HepG2 (cell line): ENCODE data around the gene CMIP. TPM values are rescaled to one million over a fixed set of nuclear protein-coding genes. Genes with fewer than 3 reads are reported as not detected.

Experiments used
- ASH2L ChIP-seq: fragments of 300-600, 200-600 bp; sonication (generic); IDR thresholded peaks from 2 replicates; pipeline ENCODE4 v1.7.0; 2017; ENCODE audit warnings: low read depth, mild to moderate bottlenecking, moderate library complexity, mixed read lengths, low read length; ENCODE audit not compliant: insufficient read length
- CAMTA2 ChIP-seq: sonication (generic); formaldehyde crosslinking; IDR thresholded peaks from 2 replicates; pipeline ENCODE4 v1.4.0; 2020; ENCODE audit warnings: mild to moderate bottlenecking, missing genetic modification reagents, borderline replicate concordance
- ERF ChIP-seq: IDR thresholded peaks from 2 replicates; pipeline ENCODE4 v1.6.1; 2018; ENCODE audit warnings: missing biosample characterization, missing genetic modification reagents
- ESRRA ChIP-seq: sonication (generic); formaldehyde crosslinking; IDR thresholded peaks from 2 replicates; pipeline ENCODE4 v1.5.1; 2020; ENCODE audit warnings: mild to moderate bottlenecking, low read depth, missing genetic modification reagents
- IRF2 ChIP-seq: IDR thresholded peaks from 2 replicates; pipeline ENCODE4 v1.6.1; 2018; ENCODE audit warnings: missing genetic modification reagents, missing compliant biosample characterization
- JUNB ChIP-seq: sonication (generic); formaldehyde crosslinking; IDR thresholded peaks from 2 replicates; pipeline ENCODE4 v1.8.0; 2022; ENCODE audit warnings: missing genetic modification reagents, mild to moderate bottlenecking, borderline replicate concordance
- NBN ChIP-seq: fragments of 450-650 bp; conservative IDR thresholded peaks from 2 replicates; pipeline ENCODE4 v1.6.1; 2017
- SAP130 ChIP-seq: IDR thresholded peaks from 2 replicates; pipeline ENCODE4 v1.6.1; 2016; ENCODE audit warnings: low read depth
- SCMH1 ChIP-seq: sonication (generic); formaldehyde crosslinking; IDR thresholded peaks from 2 replicates; pipeline ENCODE4 v1.9.0; 2021; ENCODE audit warnings: missing genetic modification reagents, mild to moderate bottlenecking, borderline replicate concordance
- SRSF4 ChIP-seq: fragments of 200-400 bp; formaldehyde crosslinking; IDR thresholded peaks from one replicate; pipeline ENCODE4 v1.6.1; 2018; ENCODE audit warnings: mild to moderate bottlenecking, low read depth, low read length, moderate library complexity; ENCODE audit not compliant: poor library complexity, severe bottlenecking
- XBP1 ChIP-seq: sonication (generic); formaldehyde crosslinking; IDR thresholded peaks from 2 replicates; pipeline ENCODE4 v1.5.0; 2020; ENCODE audit warnings: missing genetic modification reagents
- ZFP36L2 ChIP-seq: sonication (generic); formaldehyde crosslinking; IDR thresholded peaks from 2 replicates; pipeline ENCODE4 v1.4.0; 2020; ENCODE audit warnings: missing genetic modification reagents
- ZFP37 ChIP-seq: sonication (generic); formaldehyde crosslinking; IDR thresholded peaks from 2 replicates; pipeline ENCODE4 v1.4.0; 2020; ENCODE audit warnings: missing genetic modification reagents, borderline replicate concordance
- ZNF441 ChIP-seq: sonication (generic); formaldehyde crosslinking; IDR thresholded peaks from 2 replicates; pipeline ENCODE4 v1.7.0; 2021; ENCODE audit warnings: missing genetic modification reagents, borderline replicate concordance
- polyA plus RNA-seq, 8 experiments: library from polyadenylated mRNA; depleted of rRNA in 3 of 8; stranded (reverse) in 7 of 8; unstranded in 1 of 8; fragments of >200 nt; fragmentation: Illumina TruSeq in 4 of 8; extraction: Trizol in 4 of 8; gene quantifications; 2 replicates each; pipeline versions ENCODE4 v1.2.1 to v1.2.3, GENCODE V29; 2011 to 2016; ENCODE audit warnings: low read depth in 4 of 8, missing spikeins in 1 of 8, mixed read lengths in 1 of 8; ENCODE audit not compliant: insufficient read depth in 1 of 8
- total RNA-seq, 5 experiments: library from RNA; depleted of rRNA; stranded (reverse); fragments of >200 nt; fragmentation: Illumina TruSeq; extraction: Trizol; gene quantifications; 2 replicates each; pipeline ENCODE4 v1.2.3, GENCODE V29; 2016; ENCODE audit warnings: low read depth in 1 of 5
- TF ChIP-seq, protein P1 (sequence below): sonication (generic); formaldehyde crosslinking; IDR thresholded peaks from 2 replicates; pipeline ENCODE4 v1.4.0; 2020; ENCODE audit warnings: missing genetic modification reagents
- TF ChIP-seq, protein P2 (sequence below): sonication (generic); formaldehyde crosslinking; IDR thresholded peaks from 2 replicates; pipeline ENCODE4 v1.4.0; 2020; ENCODE audit warnings: missing genetic modification reagents
- TF ChIP-seq, protein P3 (sequence below), 2 experiments: IDR thresholded peaks; 2 replicates each; pipeline ENCODE4 v1.6.1; 2011 to 2012; ENCODE audit warnings: low read length in 2 of 2, borderline replicate concordance in 1 of 2, low read depth in 1 of 2, mild to moderate bottlenecking in 1 of 2, moderate library complexity in 1 of 2
- TF ChIP-seq, protein P4 (sequence below), 2 experiments: fragments of 450-650 bp in 1 of 2; sonication (generic) in 1 of 2; formaldehyde crosslinking; IDR thresholded peaks; 2 replicates each; pipeline versions ENCODE4 v1.5.0 to v1.8.0; 2020 to 2022; ENCODE audit warnings: mild to moderate bottlenecking in 1 of 2, missing genetic modification reagents in 1 of 2
- TF ChIP-seq, protein P5 (sequence below): sonication (generic); formaldehyde crosslinking; IDR thresholded peaks from 2 replicates; pipeline ENCODE4 v1.9.0; 2022; ENCODE audit warnings: low read depth, missing genetic modification reagents

CMIP gene
- total and polyA plus RNA-seq, 2 of the 13 experiments (the other 11 are each of a cell fraction or from before 2014, with no cell fraction given) = 10.9 to 18.1 TPM

DNA sequence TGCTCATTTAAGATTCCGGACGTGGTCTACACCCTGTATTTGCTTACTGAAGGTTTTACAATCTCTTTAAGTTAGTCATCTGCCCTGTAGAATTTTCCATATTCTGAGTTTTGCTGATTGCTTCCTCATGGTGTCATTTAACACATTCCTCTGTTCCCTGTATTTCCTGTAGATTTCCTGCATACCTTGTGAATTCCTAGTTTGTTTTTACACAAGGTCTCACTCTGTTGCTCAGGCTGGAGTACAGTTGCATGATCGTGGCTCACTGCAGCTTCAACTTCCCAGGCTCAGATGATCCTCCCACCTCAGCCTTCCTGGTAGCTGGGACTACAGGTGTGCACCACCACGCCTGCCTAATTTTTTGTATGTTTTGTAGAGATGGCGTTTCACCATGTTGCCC is 66.8 kb downstream of the CMIP start (continued):
- TF ChIP-seq, protein P1, sequence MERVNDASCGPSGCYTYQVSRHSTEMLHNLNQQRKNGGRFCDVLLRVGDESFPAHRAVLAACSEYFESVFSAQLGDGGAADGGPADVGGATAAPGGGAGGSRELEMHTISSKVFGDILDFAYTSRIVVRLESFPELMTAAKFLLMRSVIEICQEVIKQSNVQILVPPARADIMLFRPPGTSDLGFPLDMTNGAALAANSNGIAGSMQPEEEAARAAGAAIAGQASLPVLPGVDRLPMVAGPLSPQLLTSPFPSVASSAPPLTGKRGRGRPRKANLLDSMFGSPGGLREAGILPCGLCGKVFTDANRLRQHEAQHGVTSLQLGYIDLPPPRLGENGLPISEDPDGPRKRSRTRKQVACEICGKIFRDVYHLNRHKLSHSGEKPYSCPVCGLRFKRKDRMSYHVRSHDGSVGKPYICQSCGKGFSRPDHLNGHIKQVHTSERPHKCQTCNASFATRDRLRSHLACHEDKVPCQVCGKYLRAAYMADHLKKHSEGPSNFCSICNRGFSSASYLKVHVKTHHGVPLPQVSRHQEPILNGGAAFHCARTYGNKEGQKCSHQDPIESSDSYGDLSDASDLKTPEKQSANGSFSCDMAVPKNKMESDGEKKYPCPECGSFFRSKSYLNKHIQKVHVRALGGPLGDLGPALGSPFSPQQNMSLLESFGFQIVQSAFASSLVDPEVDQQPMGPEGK (CRISPR knock-in tag) = no peak
- TF ChIP-seq XBP1 (CRISPR knock-in tag) = no peak
- TF ChIP-seq SCMH1 (CRISPR knock-in tag) = no peak
- no peak for TF ChIP-seq ZFP36L2
- TF ChIP-seq, protein P2, sequence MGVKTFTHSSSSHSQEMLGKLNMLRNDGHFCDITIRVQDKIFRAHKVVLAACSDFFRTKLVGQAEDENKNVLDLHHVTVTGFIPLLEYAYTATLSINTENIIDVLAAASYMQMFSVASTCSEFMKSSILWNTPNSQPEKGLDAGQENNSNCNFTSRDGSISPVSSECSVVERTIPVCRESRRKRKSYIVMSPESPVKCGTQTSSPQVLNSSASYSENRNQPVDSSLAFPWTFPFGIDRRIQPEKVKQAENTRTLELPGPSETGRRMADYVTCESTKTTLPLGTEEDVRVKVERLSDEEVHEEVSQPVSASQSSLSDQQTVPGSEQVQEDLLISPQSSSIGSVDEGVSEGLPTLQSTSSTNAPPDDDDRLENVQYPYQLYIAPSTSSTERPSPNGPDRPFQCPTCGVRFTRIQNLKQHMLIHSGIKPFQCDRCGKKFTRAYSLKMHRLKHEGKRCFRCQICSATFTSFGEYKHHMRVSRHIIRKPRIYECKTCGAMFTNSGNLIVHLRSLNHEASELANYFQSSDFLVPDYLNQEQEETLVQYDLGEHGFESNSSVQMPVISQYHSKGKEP (CRISPR knock-in tag) = no peak
- TF ChIP-seq SRSF4 = no peak
- peak; percentile 73; the same call in 1 of the 2 replicates for TF ChIP-seq IRF2
- TF ChIP-seq, protein P3, sequence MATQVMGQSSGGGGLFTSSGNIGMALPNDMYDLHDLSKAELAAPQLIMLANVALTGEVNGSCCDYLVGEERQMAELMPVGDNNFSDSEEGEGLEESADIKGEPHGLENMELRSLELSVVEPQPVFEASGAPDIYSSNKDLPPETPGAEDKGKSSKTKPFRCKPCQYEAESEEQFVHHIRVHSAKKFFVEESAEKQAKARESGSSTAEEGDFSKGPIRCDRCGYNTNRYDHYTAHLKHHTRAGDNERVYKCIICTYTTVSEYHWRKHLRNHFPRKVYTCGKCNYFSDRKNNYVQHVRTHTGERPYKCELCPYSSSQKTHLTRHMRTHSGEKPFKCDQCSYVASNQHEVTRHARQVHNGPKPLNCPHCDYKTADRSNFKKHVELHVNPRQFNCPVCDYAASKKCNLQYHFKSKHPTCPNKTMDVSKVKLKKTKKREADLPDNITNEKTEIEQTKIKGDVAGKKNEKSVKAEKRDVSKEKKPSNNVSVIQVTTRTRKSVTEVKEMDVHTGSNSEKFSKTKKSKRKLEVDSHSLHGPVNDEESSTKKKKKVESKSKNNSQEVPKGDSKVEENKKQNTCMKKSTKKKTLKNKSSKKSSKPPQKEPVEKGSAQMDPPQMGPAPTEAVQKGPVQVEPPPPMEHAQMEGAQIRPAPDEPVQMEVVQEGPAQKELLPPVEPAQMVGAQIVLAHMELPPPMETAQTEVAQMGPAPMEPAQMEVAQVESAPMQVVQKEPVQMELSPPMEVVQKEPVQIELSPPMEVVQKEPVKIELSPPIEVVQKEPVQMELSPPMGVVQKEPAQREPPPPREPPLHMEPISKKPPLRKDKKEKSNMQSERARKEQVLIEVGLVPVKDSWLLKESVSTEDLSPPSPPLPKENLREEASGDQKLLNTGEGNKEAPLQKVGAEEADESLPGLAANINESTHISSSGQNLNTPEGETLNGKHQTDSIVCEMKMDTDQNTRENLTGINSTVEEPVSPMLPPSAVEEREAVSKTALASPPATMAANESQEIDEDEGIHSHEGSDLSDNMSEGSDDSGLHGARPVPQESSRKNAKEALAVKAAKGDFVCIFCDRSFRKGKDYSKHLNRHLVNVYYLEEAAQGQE (IDR thresholded peaks at IDR 0.05; ENCODE audit: borderline replicate concordance in 1 of 2, low read depth in 1 of 2, low read length in 2 of 2) = no peak
- no peak for TF ChIP-seq CAMTA2
- no peak for TF ChIP-seq JUNB (CRISPR knock-in tag)
- TF ChIP-seq ERF = peak; percentile 81
- TF ChIP-seq, protein P4, sequence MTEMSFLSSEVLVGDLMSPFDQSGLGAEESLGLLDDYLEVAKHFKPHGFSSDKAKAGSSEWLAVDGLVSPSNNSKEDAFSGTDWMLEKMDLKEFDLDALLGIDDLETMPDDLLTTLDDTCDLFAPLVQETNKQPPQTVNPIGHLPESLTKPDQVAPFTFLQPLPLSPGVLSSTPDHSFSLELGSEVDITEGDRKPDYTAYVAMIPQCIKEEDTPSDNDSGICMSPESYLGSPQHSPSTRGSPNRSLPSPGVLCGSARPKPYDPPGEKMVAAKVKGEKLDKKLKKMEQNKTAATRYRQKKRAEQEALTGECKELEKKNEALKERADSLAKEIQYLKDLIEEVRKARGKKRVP (CRISPR knock-in tag; IDR thresholded peaks at IDR 0.05) = peak in 1 of 2 experiments; percentile 50; a peak in 2 of 4 replicates
- TF ChIP-seq NBN = no peak
- TF ChIP-seq, protein P5, sequence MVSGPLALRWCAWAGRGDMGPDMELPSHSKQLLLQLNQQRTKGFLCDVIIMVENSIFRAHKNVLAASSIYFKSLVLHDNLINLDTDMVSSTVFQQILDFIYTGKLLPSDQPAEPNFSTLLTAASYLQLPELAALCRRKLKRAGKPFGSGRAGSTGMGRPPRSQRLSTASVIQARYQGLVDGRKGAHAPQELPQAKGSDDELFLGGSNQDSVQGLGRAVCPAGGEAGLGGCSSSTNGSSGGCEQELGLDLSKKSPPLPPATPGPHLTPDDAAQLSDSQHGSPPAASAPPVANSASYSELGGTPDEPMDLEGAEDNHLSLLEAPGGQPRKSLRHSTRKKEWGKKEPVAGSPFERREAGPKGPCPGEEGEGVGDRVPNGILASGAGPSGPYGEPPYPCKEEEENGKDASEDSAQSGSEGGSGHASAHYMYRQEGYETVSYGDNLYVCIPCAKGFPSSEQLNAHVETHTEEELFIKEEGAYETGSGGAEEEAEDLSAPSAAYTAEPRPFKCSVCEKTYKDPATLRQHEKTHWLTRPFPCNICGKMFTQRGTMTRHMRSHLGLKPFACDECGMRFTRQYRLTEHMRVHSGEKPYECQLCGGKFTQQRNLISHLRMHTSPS = no peak
- TF ChIP-seq ZNF441 (CRISPR knock-in tag) = no peak
- TF ChIP-seq SAP130 = peak; percentile 89
- no peak for TF ChIP-seq ESRRA
- TF ChIP-seq ZFP37 (CRISPR knock-in tag) = no peak
- peak; percentile 33 for TF ChIP-seq ASH2L
